Stimulated activated CD4-positive, alpha-beta T cell treated with anti-CD3 and anti-CD28 coated beads, Interleukin-1b, Interleukin-23, amount 100 ng/mL, for 48 hours (primary cell): Measurements from ENCODE around the gene GRK1.

ENCODE experiments used
- DNase-seq: peaks from one replicate; pipeline ENCODE4 v3.0.0-alpha.2; 2020

GRK1 gene

GRCh38 chr13:113632706-113633484, 34.1 kb upstream of the GRK1 start:
- DNase-seq: no peak

DNA sequence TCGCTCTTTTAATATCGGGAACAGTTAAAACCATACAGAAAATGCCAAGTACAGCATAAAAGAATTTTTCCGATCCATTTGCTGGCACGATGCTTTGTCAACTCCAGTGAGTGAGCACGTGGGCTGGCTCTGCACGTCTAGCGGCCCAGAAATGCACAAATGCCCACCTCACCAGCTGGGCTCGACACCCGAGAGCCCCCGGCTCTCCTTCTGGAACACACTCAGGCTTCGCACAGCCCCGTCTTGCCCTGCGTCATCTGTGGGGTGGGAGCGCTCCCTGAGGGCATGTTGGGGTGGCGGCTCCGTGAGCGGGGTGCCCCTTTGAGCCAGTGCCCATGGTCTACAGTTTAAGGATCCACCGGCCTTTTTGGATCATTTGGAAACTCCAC, 33.5 kb upstream of the GRK1 start:
- no peak for DNase-seq

GRCh38 chr13:113634279-113635047, 32.6 kb upstream of the GRK1 start:
- no peak for DNase-seq

GRCh38 chr13:113635048-113635420, 32.0 kb upstream of the GRK1 start:
- no peak for DNase-seq

- no peak for DNase-seq
Measured at GRCh38 chr13:113635709-113636108, 31.3 kb upstream of the GRK1 start.

DNA sequence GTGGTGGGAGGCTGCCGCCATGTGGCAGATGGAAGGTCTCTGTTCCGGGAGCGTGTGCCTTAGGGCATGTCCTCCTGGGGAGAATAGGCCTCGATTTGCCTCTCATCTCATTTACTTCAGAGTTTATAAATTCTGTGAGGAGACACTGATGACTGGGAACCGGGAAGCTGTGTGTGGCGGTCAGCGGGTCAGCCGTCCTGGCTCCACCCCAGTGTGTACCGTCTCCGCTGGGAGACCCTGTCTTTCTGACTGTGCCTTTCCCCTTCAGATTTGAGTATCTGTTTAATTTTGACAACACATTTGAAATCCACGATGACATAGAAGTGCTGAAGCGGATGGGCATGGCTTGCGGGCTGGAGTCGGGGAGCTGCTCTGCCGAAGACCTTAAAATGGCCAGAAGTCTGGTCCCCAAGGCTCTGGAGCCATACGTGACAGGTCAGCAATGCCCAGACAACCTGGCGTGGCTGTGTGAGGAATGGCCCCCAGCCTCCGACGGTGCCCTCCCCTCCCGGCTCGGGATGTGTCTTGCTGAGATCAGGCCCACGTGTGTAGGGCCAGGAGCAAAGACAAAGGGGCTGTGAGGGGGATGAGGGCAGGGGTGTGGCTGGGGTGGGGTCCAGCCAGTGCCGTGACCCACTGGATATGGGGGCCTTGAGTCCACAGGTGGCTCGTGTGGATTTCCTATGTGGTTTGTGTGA, 30.6 kb upstream of the GRK1 start:
- DNase-seq: no peak

GRCh38 chr13:113637262-113638160, 29.5 kb upstream of the GRK1 start:
- DNase-seq: no peak

DNA sequence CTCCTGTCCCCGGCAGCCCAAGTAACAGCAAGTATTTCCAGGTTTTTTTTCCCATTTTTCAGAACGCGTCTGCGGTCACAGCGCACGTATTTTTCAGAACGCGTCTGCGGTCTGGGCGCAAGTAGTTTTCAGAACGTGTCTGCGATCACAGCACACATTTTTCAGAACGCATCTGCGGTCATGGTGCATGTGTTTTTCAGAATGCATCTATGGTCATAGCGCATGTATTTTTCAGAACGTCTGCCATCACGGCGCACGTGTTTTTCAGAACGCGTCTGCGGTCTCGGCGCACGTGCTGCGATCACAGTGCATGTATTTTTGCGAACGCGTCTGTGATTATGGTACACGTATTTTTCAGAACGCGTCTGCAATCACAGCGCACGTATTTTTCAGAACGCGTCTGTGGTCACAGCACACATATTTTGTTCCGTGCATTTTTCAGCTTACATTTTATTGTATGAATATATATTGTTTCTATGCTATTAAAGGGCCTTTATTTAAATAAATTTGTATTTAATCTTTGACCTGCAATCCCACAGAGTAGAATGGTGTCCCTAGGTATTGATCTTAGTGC, 28.8 kb upstream of the GRK1 start:
- no peak for DNase-seq

- no peak for DNase-seq
Measured at GRCh38 chr13:113638806-113639205, 28.2 kb upstream of the GRK1 start.

DNA sequence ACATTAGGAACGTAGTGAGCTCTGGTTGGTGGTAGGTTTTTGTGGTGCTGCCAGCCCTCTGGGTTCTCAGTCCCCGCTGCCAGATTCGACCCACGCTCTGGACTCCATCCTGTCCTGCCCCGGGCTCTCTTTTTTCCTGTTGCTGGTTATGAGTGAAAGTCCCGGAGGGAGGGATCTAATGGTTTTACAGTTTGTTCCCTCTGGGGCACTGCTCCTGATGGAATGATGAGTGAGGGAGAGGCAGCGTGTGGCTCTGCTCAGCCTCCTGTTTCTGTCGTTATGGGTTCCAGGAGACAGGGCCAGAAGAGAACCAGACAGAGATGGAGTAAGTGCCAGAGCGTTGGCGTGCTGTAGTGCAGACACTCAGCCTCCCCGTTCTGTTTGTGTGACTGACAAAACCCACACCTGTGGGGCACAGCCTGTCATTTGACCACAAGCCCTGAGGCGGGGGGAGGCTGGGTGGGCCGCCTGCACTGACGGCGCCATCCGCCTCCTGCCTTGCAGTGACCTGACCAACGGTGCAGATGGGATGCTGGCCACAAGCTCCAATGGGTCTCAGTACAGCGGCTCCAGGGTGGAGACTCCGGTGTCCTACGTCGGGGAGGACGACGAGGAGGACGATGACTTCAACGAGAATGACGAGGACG, 27.3 kb upstream of the GRK1 start:
- DNase-seq: no peak

- DNase-seq: no peak
Measured at GRCh38 chr13:113641426-113641825, 25.6 kb upstream of the GRK1 start.

- no peak for DNase-seq
Measured at GRCh38 chr13:113642563-113642962, 24.5 kb upstream of the GRK1 start.

- no peak for DNase-seq
Measured at GRCh38 chr13:113643593-113643992, 23.4 kb upstream of the GRK1 start.

- DNase-seq: no peak
Measured at GRCh38 chr13:113644800-113645199, 22.2 kb upstream of the GRK1 start.

DNA sequence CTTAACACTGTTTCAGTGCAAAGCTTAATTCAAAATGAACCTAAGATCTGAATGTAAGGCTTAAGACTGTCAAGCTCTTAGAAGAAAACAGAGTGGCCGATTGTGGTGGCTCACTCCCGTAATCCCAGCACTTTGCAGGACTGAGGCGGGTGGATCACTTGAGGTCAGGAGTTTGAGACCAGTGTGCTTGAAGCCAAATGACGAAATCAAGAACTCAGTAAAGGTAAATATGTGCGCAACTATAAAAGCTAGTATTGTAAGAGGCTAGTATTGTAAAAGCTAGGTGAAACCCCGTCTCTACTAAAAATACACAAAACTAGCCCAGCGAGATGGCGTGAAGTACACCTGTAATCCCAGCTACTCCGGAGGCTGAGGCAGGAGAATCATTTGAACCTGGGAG, 21.7 kb upstream of the GRK1 start:
- no peak for DNase-seq

GRCh38 chr13:113646376-113646775, 20.6 kb upstream of the GRK1 start:
- DNase-seq: no peak

DNA sequence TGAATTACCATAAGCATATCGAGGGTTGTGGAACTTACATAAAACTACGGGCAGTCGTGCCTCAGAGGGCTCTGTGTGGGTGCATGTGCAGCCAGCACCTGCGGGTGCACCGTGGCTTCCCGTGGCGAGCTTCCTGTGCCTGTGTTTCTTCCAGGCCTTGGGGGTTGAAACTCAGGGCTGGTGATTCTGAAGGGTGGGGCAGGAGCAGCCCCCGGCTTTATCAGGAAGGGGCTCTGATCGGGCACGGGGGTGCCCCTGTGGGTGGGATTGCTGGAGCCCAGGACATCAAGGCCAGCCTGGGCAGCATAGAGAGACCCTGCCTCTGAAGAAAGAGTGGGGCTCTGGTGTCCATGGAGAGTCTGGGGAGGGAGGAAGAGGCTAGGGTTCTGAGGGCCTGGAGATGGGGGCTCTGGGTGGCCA, 20.1 kb upstream of the GRK1 start:
- DNase-seq: no peak

DNA sequence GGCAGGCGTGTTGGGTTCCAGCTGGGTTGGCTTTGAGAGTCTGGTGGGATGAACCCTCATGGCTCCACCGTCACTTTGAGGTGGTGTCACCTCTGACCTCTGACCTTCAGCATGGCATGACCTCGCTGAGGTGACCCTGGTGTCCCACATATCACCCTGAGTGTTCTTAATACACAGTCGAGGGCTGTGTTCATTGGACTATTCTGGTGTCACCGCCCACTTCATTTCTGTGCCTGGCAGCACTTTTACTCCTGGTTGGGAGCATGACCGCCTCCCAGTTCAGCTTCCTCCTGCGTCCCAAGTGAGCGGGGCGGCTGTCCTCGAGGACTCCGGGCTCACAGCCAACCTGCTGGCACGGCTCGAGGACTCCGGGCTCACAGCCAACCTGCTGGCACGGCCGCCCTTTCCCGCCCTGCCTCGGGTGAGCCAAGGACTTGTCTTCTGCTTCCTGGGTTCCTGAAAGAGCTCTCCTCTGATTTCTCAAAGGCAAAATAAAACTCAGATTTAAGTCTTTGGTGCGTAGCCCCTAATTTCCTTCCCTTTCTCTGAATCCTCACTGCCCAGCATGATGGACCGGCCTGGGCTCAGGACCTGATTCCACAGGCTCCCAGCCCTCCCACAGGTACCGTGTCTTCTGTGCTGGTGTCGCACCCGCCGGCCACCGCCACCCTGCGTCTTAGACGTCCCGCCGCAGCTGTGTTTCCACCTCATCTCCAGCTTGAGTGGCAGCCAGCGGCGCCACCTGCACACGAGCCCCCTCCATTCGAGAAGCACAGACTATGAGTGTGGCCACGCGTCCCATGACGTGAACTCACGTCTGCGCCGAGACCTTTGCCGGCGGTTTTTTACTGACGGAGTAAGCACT, 19.4 kb upstream of the GRK1 start:
- no peak for DNase-seq

DNA sequence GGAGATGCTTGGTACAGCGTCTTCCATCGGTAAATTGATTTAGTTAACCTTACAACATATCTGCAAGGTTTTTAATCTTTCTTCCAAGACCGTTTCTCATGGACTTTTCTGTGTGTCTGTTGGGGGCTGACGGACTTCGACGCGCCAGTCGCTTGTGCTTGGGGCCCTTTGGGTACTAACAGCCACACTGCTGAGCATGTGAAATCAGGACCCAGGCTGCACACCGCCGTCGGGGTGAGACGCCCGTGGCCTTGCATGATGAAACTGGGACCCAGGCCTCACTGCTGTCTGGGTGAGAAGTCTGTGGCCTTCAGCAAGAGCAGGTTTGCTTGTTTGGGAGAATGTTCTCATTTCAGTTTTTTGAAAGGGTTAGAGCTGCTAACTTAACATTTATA, 18.8 kb upstream of the GRK1 start:
- no peak for DNase-seq

DNA sequence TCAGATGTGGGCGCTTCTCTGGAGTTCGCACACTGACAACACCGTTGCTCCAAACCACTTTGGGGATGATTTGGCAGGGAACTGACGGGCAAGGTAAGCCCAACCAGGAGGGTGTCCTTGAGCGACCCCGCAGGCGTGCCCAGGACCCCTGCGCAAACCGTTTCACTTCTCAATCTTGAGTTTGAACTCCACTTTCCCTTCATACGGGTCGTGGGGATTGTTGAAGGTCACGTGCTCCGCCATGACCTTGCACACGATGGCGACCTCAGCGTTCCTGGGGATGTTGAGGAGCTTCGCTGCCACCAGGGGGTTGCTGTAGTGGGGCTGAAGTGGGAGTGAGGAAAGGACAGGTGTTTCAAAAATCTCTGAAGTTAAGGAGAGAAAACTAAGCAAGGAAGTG, 17.8 kb upstream of the GRK1 start:
- DNase-seq: no peak

- DNase-seq: no peak
Measured at GRCh38 chr13:113650275-113650674, 16.7 kb upstream of the GRK1 start.
